ENCODE data around the gene DCX. TPM values are rescaled to one million over a fixed set of nuclear protein-coding genes. Genes with fewer than 3 reads are reported as not detected.

The DCX gene
- total RNA-seq, 1 experiment from 2014 or later = not detected

DNA sequence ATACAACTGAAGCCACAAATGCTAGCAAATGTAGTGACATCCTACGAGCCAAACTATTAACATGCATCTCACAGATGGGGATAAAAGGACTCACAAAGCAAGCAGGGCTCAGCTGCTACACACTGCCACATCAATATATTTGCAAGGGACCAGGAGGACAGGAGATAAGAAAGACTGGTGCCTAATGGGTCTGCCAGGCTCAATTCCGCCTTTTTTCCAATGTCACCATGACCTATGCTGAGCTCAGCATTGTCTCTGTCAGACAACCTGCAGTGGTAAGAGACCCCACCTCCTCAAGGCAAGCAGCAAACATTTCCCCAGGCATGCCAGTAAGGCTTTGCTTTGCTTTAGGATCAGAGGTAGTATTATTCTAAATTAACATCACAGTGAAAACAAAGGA is 435 bp downstream of the DCX start:
- Histone ChIP-seq H3K4me1 (ENCODE audit: control insufficient read depth in 1 of 2, insufficient read depth in 2 of 2, low read length in 2 of 2) (no peaks in the 10 kb centered on the region), H3K27me3 (ENCODE audit: insufficient read depth, low read length) (no peaks in the 10 kb centered on the region; the same call in 1 of the 2 replicates), H3K36me3 (ENCODE audit: control insufficient read depth in 1 of 2, insufficient read depth in 2 of 2, low read length in 2 of 2) (no peaks in the 10 kb centered on the region), H3K79me2 (ENCODE audit: insufficient read depth, low read length) (no peaks in the 10 kb centered on the region), H3K27ac (ENCODE audit: low read depth, low read length) (no peak overlapping the region), H3K4me3 (replicated peaks in 1 of 2; ENCODE audit: low read depth in 1 of 2, low read length in 2 of 2) (no peak overlapping the region), H3K9me3 (ENCODE audit: control insufficient read depth in 1 of 2, insufficient read depth in 1 of 2, low read depth in 1 of 2, low read length in 2 of 2) (no peaks in the 10 kb centered on the region), H2AFZ (ENCODE audit: low read depth, low read length, poor library complexity, severe bottlenecking) (no peak overlapping the region), H3K4me2 (ENCODE audit: low read length) (no peak overlapping the region), H3K9me2 (ENCODE audit: insufficient read depth) (no peaks in the 10 kb centered on the region), H4K20me1 (ENCODE audit: insufficient read depth) (no peaks in the 10 kb centered on the region), H3K9ac (ENCODE audit: low read length) (no peak overlapping the region)
- CTCF ChIA-PET = no interaction called here
- intact Hi-C loops (cut with micrococcal nuclease) = no loop called here
- BruUV-seq (replicated peaks) = no TSS peak
- POLR2A ChIA-PET = no interaction called here
- RAD21 ChIA-PET (ENCODE audit: low non-redundant PET in 1 of 2, low total read pairs in 2 of 2, uncharacterized antibody in 2 of 2, unreplicated experiment in 2 of 2) = no interaction called here
- ATAC-seq = no peak
- TF ChIP-seq, protein P1, sequence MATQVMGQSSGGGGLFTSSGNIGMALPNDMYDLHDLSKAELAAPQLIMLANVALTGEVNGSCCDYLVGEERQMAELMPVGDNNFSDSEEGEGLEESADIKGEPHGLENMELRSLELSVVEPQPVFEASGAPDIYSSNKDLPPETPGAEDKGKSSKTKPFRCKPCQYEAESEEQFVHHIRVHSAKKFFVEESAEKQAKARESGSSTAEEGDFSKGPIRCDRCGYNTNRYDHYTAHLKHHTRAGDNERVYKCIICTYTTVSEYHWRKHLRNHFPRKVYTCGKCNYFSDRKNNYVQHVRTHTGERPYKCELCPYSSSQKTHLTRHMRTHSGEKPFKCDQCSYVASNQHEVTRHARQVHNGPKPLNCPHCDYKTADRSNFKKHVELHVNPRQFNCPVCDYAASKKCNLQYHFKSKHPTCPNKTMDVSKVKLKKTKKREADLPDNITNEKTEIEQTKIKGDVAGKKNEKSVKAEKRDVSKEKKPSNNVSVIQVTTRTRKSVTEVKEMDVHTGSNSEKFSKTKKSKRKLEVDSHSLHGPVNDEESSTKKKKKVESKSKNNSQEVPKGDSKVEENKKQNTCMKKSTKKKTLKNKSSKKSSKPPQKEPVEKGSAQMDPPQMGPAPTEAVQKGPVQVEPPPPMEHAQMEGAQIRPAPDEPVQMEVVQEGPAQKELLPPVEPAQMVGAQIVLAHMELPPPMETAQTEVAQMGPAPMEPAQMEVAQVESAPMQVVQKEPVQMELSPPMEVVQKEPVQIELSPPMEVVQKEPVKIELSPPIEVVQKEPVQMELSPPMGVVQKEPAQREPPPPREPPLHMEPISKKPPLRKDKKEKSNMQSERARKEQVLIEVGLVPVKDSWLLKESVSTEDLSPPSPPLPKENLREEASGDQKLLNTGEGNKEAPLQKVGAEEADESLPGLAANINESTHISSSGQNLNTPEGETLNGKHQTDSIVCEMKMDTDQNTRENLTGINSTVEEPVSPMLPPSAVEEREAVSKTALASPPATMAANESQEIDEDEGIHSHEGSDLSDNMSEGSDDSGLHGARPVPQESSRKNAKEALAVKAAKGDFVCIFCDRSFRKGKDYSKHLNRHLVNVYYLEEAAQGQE (IDR thresholded peaks at IDR 0.05; ENCODE audit: low read depth) = no peak
- TF ChIP-seq CEBPB (IDR thresholded peaks at IDR 0.05; ENCODE audit: low read depth) = no peak
- TF ChIP-seq TCF7L2 (IDR thresholded peaks at IDR 0.05; ENCODE audit: borderline replicate concordance, extremely low read depth, insufficient read depth, insufficient read length) = no peak
- TF ChIP-seq SP1 (IDR thresholded peaks at IDR 0.05; ENCODE audit: low read depth) = no peak
- TF ChIP-seq ZNF274 (IDR thresholded peaks at IDR 0.05; ENCODE audit: low read depth, low read length) = no peak
- TF ChIP-seq, protein P2, sequence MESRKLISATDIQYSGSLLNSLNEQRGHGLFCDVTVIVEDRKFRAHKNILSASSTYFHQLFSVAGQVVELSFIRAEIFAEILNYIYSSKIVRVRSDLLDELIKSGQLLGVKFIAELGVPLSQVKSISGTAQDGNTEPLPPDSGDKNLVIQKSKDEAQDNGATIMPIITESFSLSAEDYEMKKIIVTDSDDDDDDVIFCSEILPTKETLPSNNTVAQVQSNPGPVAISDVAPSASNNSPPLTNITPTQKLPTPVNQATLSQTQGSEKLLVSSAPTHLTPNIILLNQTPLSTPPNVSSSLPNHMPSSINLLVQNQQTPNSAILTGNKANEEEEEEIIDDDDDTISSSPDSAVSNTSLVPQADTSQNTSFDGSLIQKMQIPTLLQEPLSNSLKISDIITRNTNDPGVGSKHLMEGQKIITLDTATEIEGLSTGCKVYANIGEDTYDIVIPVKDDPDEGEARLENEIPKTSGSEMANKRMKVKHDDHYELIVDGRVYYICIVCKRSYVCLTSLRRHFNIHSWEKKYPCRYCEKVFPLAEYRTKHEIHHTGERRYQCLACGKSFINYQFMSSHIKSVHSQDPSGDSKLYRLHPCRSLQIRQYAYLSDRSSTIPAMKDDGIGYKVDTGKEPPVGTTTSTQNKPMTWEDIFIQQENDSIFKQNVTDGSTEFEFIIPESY (IDR thresholded peaks at IDR 0.05; ENCODE audit: extremely low read depth, insufficient replicate concordance, low read length) = no peak
- no peak for TF ChIP-seq JUND (IDR thresholded peaks at IDR 0.05)
- TF ChIP-seq SIN3A (IDR thresholded peaks at IDR 0.05; ENCODE audit: low read depth) = no peak
- TF ChIP-seq EZH2phosphoT487 (IDR thresholded peaks at IDR 0.05; ENCODE audit: borderline replicate concordance) = no peak
- TF ChIP-seq POLR2A (IDR thresholded peaks at IDR 0.05; ENCODE audit: borderline replicate concordance, extremely low read depth, insufficient read depth, insufficient read length) = no peak
- TF ChIP-seq EZH2 (IDR thresholded peaks at IDR 0.05) = no peak
- TF ChIP-seq, protein P3, sequence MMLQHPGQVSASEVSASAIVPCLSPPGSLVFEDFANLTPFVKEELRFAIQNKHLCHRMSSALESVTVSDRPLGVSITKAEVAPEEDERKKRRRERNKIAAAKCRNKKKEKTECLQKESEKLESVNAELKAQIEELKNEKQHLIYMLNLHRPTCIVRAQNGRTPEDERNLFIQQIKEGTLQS (IDR thresholded peaks at IDR 0.05) = no peak
- TF ChIP-seq YY1 (IDR thresholded peaks at IDR 0.05; ENCODE audit: extremely low read depth, insufficient replicate concordance, low read depth, low read length) = no peak
- no peak for TF ChIP-seq POLR2AphosphoS5 (IDR thresholded peaks at IDR 0.05; ENCODE audit: low read depth, low read length)
- TF ChIP-seq, protein P4, sequence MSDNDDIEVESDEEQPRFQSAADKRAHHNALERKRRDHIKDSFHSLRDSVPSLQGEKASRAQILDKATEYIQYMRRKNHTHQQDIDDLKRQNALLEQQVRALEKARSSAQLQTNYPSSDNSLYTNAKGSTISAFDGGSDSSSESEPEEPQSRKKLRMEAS (IDR thresholded peaks at IDR 0.05) = no peak
- no peak for TF ChIP-seq CBX3 (IDR thresholded peaks at IDR 0.05; ENCODE audit: low read depth)
- DNase-seq (ENCODE audit: low read depth, low spot score) = no peak

All from HCT116 (cell line).